AG04450 (cell line): ENCODE data around the gene ARMS2. TPM values are rescaled to one million over a fixed set of nuclear protein-coding genes. Genes with fewer than 3 reads are reported as not detected.

Experiments used
- CTCF ChIA-PET: fragments of 300-600, 350-600 bp; formaldehyde crosslinking; extraction: SDS; loops from one replicate; lab custom pipeline; 2022; ENCODE audit warnings: antibody characterized with exemption, inconsistent platforms; lab: Charles Lee
- POLR2A ChIA-PET: fragments of 350-600 bp; formaldehyde crosslinking; extraction: SDS; loops from one replicate; lab custom pipeline; 2021; ENCODE audit warnings: antibody characterized with exemption, inconsistent platforms; lab: Yijun Ruan, JAX
- DNase-seq: peaks from one replicate; pipeline ENCODE4 v3.0.0-alpha.2; 2011; ENCODE audit warnings: low read depth, low spot score
- H3K27ac ChIP-seq: one replicate; pipeline ENCODE4 v1.5.1; 2012; ENCODE audit warnings: low read depth, low read length, control low read depth
- H3K27me3 ChIP-seq: one replicate; pipeline ENCODE4 v1.6.0; 2012; ENCODE audit warnings: low read length; ENCODE audit not compliant: control insufficient read depth, insufficient read depth
- H3K4me3 ChIP-seq: 2 replicates; pipeline ENCODE4 v1.5.1; 2011; ENCODE audit warnings: mild to moderate bottlenecking, low read depth, low read length, control low read depth
- H3K9me3 ChIP-seq: 2 replicates; pipeline ENCODE4 v1.5.1; 2012; ENCODE audit warnings: low read length; ENCODE audit not compliant: control insufficient read depth, insufficient read depth
- CTCF ChIP-seq: IDR thresholded peaks from 2 replicates; pipeline ENCODE4 v1.5.1; 2011; ENCODE audit warnings: low read depth, low read length, control low read depth, inconsistent platforms
- polyA plus RNA-seq: library from polyadenylated mRNA; depleted of rRNA; stranded (reverse); fragments of >200 nt; gene quantifications from 2 replicates; pipeline ENCODE4 v1.2.3, GENCODE V29; 2011

The ARMS2 gene
- polyA plus RNA-seq, 1 experiment, result not detected

DNA sequence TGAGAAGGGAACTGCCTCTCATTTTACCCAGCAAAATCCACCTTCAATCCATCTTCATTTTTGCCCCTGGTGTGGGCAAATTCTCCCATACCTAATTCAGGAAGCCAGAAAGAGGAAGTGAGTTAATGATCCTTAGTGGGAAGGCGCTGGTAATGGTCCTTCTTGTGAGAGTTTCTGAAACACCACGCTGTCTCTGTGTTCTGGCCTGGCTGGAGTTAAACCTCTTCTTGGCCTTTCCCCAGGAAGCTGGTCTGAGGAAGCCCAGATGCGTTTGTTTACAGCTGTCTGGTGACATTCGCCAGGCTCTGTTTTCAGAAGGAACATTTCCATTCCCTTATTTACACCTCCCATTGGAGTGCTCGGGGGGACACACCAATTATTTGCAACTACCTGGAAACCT, 31.2 kb downstream of the ARMS2 start:
- ChIA-PET CTCF (no interaction called here), POLR2A (no interaction called here)
- DNase-seq, result no peak
- no peak for TF ChIP-seq CTCF
- H3K27me3 ChIP-seq, result no peaks in the 10 kb centered on the region
- H3K9me3 ChIP-seq, result no peaks in the 10 kb centered on the region
- H3K4me3 ChIP-seq, result no peak overlapping the region
- H3K27ac ChIP-seq, result peak overlapping the region; percentile 31

- no peak for DNase-seq
- POLR2A ChIA-PET, result interaction anchor here (1.0 kb wide), 1 partner anchor 12 kb away, joined by 3 read pairs; no protein-coding TSS in a partner anchor
- CTCF ChIA-PET, result no interaction called here
- H3K9me3 ChIP-seq, result no peaks in the 10 kb centered on the region
- H3K27ac ChIP-seq, result no peak overlapping the region
- no peak overlapping the region for H3K4me3 ChIP-seq
- no peaks in the 10 kb centered on the region for H3K27me3 ChIP-seq
- TF ChIP-seq CTCF, result no peak
These were observed 32.1 kb downstream of the ARMS2 start for GRCh38 chr10:122486406-122487080.

DNA sequence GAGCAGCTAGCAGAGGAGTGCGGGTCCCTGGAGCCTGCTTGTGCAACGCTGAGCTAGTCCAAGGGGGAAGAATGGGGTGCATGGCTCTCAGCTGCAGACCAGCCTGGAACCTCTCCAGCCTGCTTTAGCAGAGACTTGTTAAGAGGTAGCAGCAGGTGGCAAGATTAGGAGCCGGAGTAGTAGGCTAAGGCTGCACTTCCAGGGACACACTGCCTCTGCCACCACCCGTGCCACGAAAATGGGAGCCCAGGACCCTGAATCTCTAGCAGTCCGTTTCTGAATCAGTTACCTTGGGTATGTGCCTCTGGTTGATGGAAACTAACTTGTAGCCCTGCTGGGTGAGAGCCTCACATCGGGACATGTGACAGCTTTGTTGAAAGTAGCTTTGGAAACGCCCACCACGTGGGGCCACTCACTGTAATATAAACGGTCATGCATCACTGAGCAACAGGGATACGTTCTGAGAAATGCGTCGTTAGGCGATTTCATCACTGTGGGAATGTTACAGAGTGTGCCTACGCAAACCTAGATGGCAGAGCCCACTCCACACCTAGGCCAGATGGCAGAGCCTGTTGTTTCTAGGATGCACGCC, 32.8 kb downstream of the ARMS2 start:
- ChIA-PET CTCF (no interaction called here), POLR2A (interaction anchor here (1.0 kb wide), 1 partner anchor 13 kb away, joined by 3 read pairs; no protein-coding TSS in a partner anchor)
- no peak for TF ChIP-seq CTCF
- no peaks in the 10 kb centered on the region for H3K27me3 ChIP-seq
- H3K27ac ChIP-seq, result no peak overlapping the region
- DNase-seq, result no peak
- H3K4me3 ChIP-seq, result no peak overlapping the region
- H3K9me3 ChIP-seq, result no peaks in the 10 kb centered on the region

- no peak for TF ChIP-seq CTCF
- Histone ChIP-seq H3K27ac (no peak overlapping the region), H3K9me3 (no peaks in the 10 kb centered on the region; the same call in 1 of the 2 replicates), H3K27me3 (no peaks in the 10 kb centered on the region), H3K4me3 (no peak overlapping the region)
- ChIA-PET CTCF (interaction anchor here (1.0 to 1.2 kb wide), 2 partner anchors 10 to 223 kb away, joined by 3 read pairs; no protein-coding TSS in a partner anchor), POLR2A (no interaction called here)
- no peak for DNase-seq
These were observed 35.8 kb downstream of the ARMS2 start for GRCh38 chr10:122490268-122490667.
